ENCODE measurements around the gene ART1.
A peak's percentile ranks its signal among the peaks of the same experiment; 100 is the strongest.

The ART1 gene

DNA sequence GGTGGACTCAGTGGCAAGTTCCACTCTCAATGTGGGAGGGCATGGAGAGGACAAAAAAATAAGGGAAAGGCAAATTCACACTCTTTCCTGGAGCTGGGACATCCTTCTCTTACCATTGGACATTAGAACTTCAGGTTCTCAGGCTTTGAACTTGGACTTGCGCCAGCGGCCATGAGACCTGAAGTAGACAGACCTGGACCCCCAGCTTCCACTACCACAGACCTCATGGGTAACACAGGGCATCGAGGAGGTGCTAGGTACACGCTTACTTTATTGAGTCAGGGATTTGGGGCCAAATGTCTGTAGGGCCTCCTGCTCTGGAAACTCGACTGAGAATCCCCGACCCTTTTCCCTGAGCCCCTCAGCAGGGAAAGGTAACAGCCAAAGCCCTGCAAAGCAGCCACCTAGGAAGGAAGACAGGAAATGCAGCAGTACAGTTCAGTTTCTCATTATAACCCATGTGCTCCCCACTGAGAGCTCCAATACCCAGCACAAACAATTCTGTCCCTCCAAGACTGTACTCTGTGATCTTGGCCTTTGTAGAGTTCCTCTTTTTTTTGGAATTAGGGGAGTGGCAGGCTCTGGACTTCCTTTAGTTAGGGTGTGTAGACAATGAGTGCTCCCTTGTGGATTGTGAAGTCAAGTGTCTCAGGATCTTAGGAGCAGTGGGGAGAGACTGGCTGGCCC is 20.6 kb downstream of the ART1 start:
- no peak for DNase-seq (ENCODE audit: low read depth, low spot score)

DNA sequence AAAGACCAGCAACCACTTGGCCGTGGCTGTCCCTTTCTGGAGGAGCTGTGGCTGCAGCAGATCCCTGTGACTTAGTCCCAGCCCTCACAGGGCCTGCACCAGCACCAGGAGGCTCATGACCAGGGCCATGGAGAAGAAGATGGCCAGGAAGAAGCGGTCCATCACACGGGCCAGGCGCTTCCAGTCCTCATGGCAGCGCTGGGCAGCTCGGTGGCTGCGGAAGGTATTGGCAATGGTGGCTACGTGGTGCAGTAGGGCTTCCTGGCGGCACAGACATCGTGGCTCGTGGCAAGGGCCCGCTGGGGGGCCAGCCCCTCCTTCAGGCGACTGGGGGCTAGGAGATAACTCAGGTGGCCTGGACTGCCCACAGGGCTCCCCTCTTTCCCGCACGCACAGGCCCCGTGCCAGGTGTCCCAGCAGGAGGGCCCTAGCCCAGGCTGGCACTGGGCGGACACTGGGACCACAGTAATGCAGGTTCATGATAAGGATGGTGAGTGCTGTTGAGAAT is 21.1 kb downstream of the ART1 start:
- no peak for DNase-seq (ENCODE audit: low read depth, low spot score)

GRCh38 chr11:3667149-3668035 is 22.5 kb downstream of the ART1 start:
- no peak for DNase-seq (ENCODE audit: low read depth, low spot score)

GRCh38 chr11:3669128-3669527 is 24.2 kb downstream of the ART1 start:
- no peak for DNase-seq (ENCODE audit: low read depth, low spot score)

- no peak for DNase-seq (ENCODE audit: low read depth, low spot score)
These were observed 24.8 kb downstream of the ART1 start for GRCh38 chr11:3669742-3670183.

GRCh38 chr11:3671334-3672254 is 26.7 kb downstream of the ART1 start, which contains the start of gene CHRNA10:
Gene CHRNA10 (minus strand): TSS chr11:3671384. CDS start chr11:3671312, 72 bp downstream.
- DNase-seq (ENCODE audit: low read depth, low spot score) = no peak

DNA sequence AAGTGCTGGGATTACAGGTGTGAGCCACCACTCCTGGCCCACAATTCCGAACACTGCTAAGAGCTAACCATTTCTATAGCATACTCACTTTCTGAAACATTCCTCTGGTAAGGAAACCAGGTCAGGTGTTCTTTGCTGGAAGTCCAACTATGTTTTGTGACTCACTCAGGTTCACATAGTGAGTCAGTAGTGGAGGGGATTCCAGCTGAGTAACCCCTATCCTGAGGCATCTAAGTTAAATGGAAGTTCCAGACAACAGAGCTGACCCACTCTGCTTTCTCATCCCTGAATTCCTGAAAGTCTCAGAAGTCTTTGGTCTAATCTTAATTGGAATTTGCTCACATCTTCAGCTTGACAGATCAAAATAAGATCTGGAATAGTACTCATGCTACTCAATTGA is 29.3 kb downstream of the ART1 start:
- DNase-seq (ENCODE audit: low read depth, low spot score) = peak; percentile 89

DNA sequence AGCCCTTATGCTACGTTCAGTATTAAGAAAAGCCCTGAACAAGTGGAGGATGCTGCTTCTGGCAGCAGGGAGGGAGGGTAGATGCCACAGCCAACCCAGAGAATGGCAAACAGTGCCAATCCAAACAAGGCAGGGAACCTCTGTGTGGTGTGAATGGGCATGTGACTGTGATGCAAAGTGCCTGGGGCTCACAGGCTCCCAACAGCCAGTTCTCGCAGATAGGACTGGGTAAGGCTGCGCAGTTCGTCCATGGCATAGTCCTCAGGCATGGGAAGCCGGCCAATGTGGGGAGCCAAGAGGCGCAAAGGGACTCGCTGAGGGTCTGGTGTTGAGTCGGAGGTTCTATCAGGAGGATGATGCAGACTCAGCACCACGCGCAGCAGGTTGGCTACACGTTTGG is 31.0 kb downstream of the ART1 start:
- peak; percentile 43 for DNase-seq (ENCODE audit: low read depth, low spot score)

DNA sequence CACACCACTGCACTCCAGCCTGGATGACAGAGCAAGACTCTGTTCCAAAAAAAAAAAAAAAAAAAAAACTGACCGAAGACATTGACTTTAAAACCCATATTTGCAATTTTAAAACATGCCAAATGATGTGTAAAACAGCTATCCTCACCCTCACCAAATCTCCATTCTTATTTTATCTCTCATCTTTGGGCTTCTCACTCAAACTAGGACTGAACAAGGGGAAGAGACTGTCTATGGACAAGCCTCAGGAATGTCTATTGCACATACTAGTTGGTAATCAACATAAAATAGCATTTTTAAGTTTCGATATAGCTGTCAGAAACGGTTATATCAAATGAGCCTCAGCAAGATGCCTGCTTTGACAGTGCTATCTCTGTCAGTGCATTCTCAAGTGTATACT is 34.1 kb downstream of the ART1 start:
- no peak for DNase-seq (ENCODE audit: low read depth, low spot score)

DNA sequence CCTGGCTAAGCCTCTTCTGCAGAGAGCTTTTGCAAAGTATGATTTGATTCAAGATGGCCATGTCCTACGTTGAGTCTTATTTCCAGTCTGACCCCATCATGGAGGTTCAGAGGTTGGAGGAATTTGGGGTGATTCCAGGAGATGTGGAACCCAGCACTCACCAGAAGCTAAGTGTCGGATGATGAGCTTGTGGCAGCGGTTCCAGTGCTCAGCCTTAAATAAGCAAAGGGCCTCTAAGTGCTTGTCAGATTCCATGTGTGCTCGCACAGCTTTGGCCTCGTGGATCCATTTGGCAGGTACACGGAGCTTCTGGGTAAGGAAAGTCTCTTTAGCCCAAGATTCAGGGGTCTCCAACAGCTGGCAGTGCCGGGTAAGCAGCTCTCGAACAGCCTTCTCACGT is 38.1 kb downstream of the ART1 start:
- DNase-seq (ENCODE audit: low read depth, low spot score) = no peak

DNA sequence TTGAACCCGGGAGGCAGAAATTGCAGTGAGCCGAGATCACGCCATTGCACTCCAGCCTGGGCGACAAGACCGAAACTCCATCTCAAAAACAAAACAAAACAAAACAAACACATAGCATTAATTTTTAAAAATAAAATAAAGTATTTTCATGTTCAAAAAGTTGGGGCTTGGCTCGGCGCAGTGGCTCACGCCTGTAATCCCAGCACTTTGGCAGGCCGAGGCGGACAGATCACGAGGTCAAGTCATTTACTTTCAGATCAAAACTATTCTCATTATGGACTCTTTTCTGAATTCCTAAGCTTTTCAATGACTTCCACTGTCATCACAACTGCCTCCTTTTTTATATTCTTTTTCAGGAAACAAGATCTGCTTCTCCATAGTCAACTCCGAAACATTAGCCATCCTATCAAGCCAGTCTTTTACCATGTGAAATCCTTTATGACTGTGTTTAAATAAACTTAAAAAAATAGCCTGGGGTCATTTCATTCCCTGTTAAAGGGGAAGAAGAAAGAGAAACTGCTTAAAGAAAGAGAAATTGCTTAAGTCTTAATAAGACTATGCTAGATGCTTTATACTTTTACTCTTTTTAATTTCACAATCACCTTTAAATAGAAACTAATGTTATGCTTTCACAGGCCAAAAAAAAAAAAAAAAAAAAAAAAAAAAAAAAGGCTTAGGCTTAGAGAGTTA is 39.3 kb downstream of the ART1 start:
- DNase-seq (ENCODE audit: low read depth, low spot score) = no peak

DNA sequence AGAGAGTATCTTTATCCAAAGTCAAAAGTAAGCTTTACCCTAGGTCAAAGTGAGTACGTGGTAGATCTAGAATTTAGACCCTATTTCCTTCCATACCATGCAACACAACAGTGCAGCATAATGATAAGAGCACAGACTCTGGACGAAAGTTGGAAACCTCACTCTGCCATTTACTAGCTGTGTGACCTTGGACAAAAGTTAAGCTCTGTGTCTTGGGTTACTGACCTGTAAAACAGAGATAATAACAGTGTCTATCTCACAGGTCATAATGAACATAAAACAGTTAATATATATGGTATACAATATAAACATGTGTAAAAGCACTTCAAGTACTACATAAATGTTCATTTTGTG is 39.9 kb downstream of the ART1 start:
- no peak for DNase-seq (ENCODE audit: low read depth, low spot score)

DNA sequence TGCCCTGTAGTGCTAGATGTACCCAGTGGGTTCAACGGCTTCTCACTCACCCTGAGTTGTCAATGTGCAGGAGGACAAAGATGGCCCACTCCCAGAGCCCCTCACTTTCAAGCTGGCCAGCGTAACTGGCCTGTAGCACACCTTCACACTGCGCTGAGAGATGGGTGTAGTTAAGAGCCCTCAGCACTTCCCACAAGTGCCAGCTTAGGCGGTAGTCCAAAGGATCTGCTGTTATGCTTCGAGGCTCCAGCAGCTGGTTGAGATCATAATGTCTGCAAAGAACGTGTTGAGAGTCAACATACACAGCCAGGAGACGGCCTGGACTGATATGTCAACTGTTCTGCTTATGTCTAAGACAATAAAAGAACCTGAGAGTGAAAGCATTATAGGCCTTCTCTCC is 41.0 kb downstream of the ART1 start:
- no peak for DNase-seq (ENCODE audit: low read depth, low spot score)

GRCh38 chr11:3686751-3687150 is 41.8 kb downstream of the ART1 start:
- peak; percentile 8 for DNase-seq (ENCODE audit: low read depth, low spot score)

- DNase-seq (ENCODE audit: low read depth, low spot score) = no peak
These were observed 55.5 kb downstream of the ART1 start for GRCh38 chr11:3700410-3700809.

- DNase-seq (ENCODE audit: low read depth, low spot score) = no peak
These were observed 56.0 kb downstream of the ART1 start for GRCh38 chr11:3700910-3701309.

- no peak for DNase-seq (ENCODE audit: low read depth, low spot score)
These were observed 58.5 kb downstream of the ART1 start for GRCh38 chr11:3703383-3703782.

DNA sequence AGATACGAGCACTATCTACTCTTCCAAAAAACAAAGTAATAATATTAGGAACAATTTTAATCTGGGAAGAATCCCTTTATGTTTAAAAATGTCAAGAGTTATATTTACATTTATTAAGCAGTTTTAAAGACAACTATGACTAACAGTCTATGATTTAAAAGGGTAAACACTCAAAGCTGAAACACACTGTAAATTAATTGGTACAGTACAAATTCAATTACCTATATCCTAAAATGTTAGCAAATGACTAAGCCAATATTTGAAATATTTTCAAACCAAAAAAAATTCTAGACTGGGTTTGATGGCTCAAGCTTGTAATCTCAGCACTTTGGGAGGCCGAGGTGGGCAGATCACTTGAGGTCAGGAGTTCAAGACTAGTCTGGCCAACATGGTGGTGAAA is 62.2 kb downstream of the ART1 start:
- DNase-seq (ENCODE audit: low read depth, low spot score) = no peak

DNA sequence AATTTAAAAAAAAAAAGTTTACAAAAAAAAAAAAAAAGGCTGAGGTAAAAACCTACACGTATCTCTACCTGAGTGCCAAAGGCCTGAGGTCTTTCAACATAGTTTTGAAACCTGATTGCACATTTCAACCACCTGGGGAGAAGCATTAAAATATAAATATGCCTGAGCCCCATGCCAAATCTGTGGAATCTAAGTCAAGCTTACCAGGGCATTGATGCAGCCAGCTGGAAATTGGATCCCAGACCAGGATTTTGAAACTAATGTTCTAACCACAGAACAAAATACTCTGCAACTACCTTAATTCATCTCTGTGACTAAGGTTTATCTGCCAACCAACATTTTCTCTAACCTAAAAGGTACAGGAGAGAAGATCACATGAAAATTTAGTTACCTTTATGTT is 65.0 kb downstream of the ART1 start:
- DNase-seq (ENCODE audit: low read depth, low spot score) = peak; percentile 39

DNA sequence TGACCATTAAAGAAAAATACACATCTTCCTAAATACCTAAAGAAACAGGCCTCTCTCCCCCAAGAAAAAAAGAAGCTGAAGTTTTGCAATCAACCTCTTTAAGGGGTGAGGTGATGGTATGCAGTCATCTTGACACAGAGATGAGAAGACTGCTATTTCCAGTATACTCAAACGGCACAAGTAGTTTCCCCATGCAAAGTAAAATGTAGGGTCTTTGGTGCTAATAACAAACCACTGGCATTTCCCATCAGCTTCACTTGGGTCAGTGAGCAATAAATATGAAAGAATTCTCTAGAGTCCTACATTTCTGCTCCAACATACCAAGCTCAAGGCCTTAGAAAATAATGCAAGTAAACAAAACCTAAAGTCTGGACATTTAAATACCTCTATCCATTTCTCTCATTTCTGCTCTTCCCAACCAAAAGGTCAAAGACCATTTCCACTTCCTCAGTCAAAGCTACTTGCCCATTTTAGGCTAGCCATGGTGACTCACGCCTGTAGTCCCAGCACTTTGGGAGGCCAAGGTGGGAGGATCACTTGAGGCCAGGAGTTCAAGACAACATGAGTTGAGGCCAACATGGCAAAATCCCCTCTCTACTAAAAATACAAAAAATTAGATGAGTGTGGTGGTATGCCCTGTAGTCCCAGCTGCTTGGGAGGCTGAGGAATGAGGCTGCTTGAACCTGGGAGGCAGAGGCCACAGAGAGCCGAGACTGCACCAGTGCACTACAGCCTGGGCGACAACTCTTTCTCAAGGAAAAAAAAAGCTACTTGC is 65.7 kb downstream of the ART1 start:
- DNase-seq (ENCODE audit: low read depth, low spot score) = peak; percentile 3

Data from astrocyte of the hippocampus (primary cell).